Mesothelial cell of epicardium (in vitro differentiated cells): Measurements from ENCODE around the gene NAA35. TPM values are rescaled to one million over a fixed set of nuclear protein-coding genes. Genes with fewer than 3 reads are reported as not detected.

Experiments
- DNase-seq, 2 experiments: peaks; one replicate each; pipeline ENCODE4 v3.0.0; 2021; ENCODE audit warnings: low spot score in 2 of 2; ENCODE audit not compliant: unreplicated experiment in 2 of 2
- H3K27ac Mint-ChIP-seq: 2 replicates; pipeline ENCODE4 v1.8.0; 2021; ENCODE audit warnings: mixed read lengths
- H3K27me3 Mint-ChIP-seq: 2 replicates; pipeline ENCODE4 v1.8.0; 2021; ENCODE audit warnings: low read depth, mixed read lengths
- H3K36me3 Mint-ChIP-seq: 2 replicates; pipeline ENCODE4 v1.8.0; 2021; ENCODE audit warnings: mixed read lengths
- H3K4me1 Mint-ChIP-seq: 2 replicates; pipeline ENCODE4 v1.8.0; 2021; ENCODE audit warnings: mixed read lengths
- H3K4me3 Mint-ChIP-seq: 2 replicates; pipeline ENCODE4 v1.8.0; 2021; ENCODE audit warnings: mild to moderate bottlenecking, moderate library complexity, mixed read lengths
- H3K9me3 Mint-ChIP-seq: 2 replicates; pipeline ENCODE4 v1.8.0; 2021; ENCODE audit warnings: mixed read lengths
- CTCF ChIP-seq: fragments of 200-600 bp; sonication (generic); IDR thresholded peaks from one replicate; pipeline ENCODE4 v1.5.0; 2021; ENCODE audit warnings: antibody characterized with exemption; ENCODE audit not compliant: unreplicated experiment
- total RNA-seq: library from RNA; stranded (reverse); gene quantifications from 3 replicates; pipeline ENCODE4 v1.2.1, GENCODE V29; 2021

The NAA35 gene
- total RNA-seq, 1 donor from 2014 or later = 35.0 TPM

GRCh38 chr9:85984457-85984856, 43.5 kb downstream of the NAA35 start:
- no peak for DNase-seq
- no peaks in the 10 kb centered on the region for H3K27me3 Mint-ChIP-seq
- no peaks in the 10 kb centered on the region for H3K4me1 Mint-ChIP-seq
- no peak overlapping the region for H3K27ac Mint-ChIP-seq
- no peak for TF ChIP-seq CTCF
- peaks cover 61% of the 10 kb centered on the region for H3K36me3 Mint-ChIP-seq
- peaks cover 7% of the 10 kb centered on the region for H3K9me3 Mint-ChIP-seq
- no peak overlapping the region for H3K4me3 Mint-ChIP-seq

GRCh38 chr9:85987236-85987635, 46.3 kb downstream of the NAA35 start:
- TF ChIP-seq CTCF = no peak
- Mint-ChIP-seq H3K9me3 (peaks cover 17% of the 10 kb centered on the region), H3K36me3 (peaks cover 68% of the 10 kb centered on the region), H3K27me3 (no peaks in the 10 kb centered on the region), H3K4me3 (no peak overlapping the region), H3K4me1 (no peaks in the 10 kb centered on the region), H3K27ac (no peak overlapping the region)
- DNase-seq = no peak

- Mint-ChIP-seq H3K27ac (peak overlapping the region; percentile 7), H3K4me1 (no peaks in the 10 kb centered on the region), H3K27me3 (no peaks in the 10 kb centered on the region), H3K9me3 (peaks cover 10% of the 10 kb centered on the region), H3K36me3 (peaks cover 43% of the 10 kb centered on the region), H3K4me3 (no peak overlapping the region)
- no peak for TF ChIP-seq CTCF
- DNase-seq = no peak
These were observed 53.2 kb downstream of the NAA35 start for GRCh38 chr9:85994191-85994590.

- DNase-seq = no peak
- Mint-ChIP-seq H3K9me3 (peaks cover 13% of the 10 kb centered on the region), H3K4me1 (no peaks in the 10 kb centered on the region), H3K27me3 (no peaks in the 10 kb centered on the region), H3K27ac (no peak overlapping the region), H3K4me3 (no peak overlapping the region), H3K36me3 (peaks cover 38% of the 10 kb centered on the region)
- no peak for TF ChIP-seq CTCF
These were observed 54.2 kb downstream of the NAA35 start for GRCh38 chr9:85995097-85995496.

GRCh38 chr9:85995599-85995998, 54.7 kb downstream of the NAA35 start:
- Mint-ChIP-seq H3K27me3 (no peaks in the 10 kb centered on the region), H3K4me3 (no peak overlapping the region), H3K36me3 (peaks cover 41% of the 10 kb centered on the region), H3K27ac (no peak overlapping the region), H3K9me3 (peaks cover 18% of the 10 kb centered on the region), H3K4me1 (no peaks in the 10 kb centered on the region)
- DNase-seq = no peak
- no peak for TF ChIP-seq CTCF

GRCh38 chr9:86005253-86005775, 64.4 kb downstream of the NAA35 start:
- no peak for DNase-seq
- TF ChIP-seq CTCF = no peak
- Mint-ChIP-seq H3K27me3 (no peaks in the 10 kb centered on the region), H3K4me3 (no peak overlapping the region), H3K4me1 (no peaks in the 10 kb centered on the region), H3K36me3 (peaks cover 76% of the 10 kb centered on the region), H3K27ac (no peak overlapping the region), H3K9me3 (peaks cover 49% of the 10 kb centered on the region)
